IMR-90 (cell line): Measurements from ENCODE around the gene VDR. TPM values are rescaled to one million over a fixed set of nuclear protein-coding genes. Genes with fewer than 3 reads are reported as not detected.

Source experiments
- ATAC-seq: fragments of 200-7000 bp; cut with Tn5 transposase; 2 replicates; pipeline ENCODE4 v1.9.1; 2020; ENCODE audit warnings: low read depth, mild to moderate bottlenecking, moderate library complexity
- BruUV-seq: library from RNA; stranded (reverse); fragments of 400-500 nt; replicated peaks from 2 replicates; lab custom pipeline; 2021; lab: Mats Ljungman, UMichigan
- CTCF ChIA-PET: fragments of 300-600 bp; formaldehyde crosslinking; extraction: SDS; loops from one replicate; lab custom pipeline; 2021; ENCODE audit warnings: antibody characterized with exemption; lab: Yijun Ruan, JAX
- POLR2A ChIA-PET: fragments of 300-600 bp; sonication (Branson Sonifier 250); formaldehyde crosslinking; loops from one replicate; lab custom pipeline; 2022; ENCODE audit warnings: antibody characterized with exemption; ENCODE audit not compliant: unreplicated experiment; lab: Charles Lee
- DNase-seq: peaks from one replicate; pipeline ENCODE4 v3.0.0; 2013
- H2AFZ ChIP-seq: replicated peaks from 2 replicates; pipeline ENCODE3; 2013; ENCODE audit warnings: low read length, mild to moderate bottlenecking; ENCODE audit not compliant: poor library complexity
- H2AK5ac ChIP-seq: 2 replicates; pipeline ENCODE4 v1.6.1; 2013; ENCODE audit warnings: low read depth, low read length, inconsistent platforms
- H2AK9ac ChIP-seq: replicated peaks from 2 replicates; pipeline ENCODE3; 2013; ENCODE audit warnings: mild to moderate bottlenecking, low read depth, low read length, moderate library complexity; ENCODE audit not compliant: poor library complexity
- H2BK120ac ChIP-seq: 2 replicates; pipeline ENCODE4 v1.6.1; 2013; ENCODE audit warnings: low read depth, low read length, inconsistent platforms
- H2BK15ac ChIP-seq: 3 replicates; pipeline ENCODE4 v1.6.1; 2013; ENCODE audit warnings: low read depth, low read length, inconsistent platforms
- H2BK20ac ChIP-seq: 2 replicates; pipeline ENCODE4 v1.6.1; 2013; ENCODE audit warnings: low read depth, mild to moderate bottlenecking, inconsistent platforms, low read length, moderate library complexity
- H2BK5ac ChIP-seq: 2 replicates; pipeline ENCODE4 v1.6.1; 2013; ENCODE audit warnings: mild to moderate bottlenecking, low read depth, low read length, inconsistent platforms; ENCODE audit not compliant: poor library complexity, severe bottlenecking
- H3K14ac ChIP-seq: replicated peaks from 2 replicates; pipeline ENCODE4 v1.6.1; 2013; ENCODE audit warnings: low read depth, low read length, inconsistent platforms
- H3K18ac ChIP-seq: 2 replicates; pipeline ENCODE4 v1.6.1; 2013; ENCODE audit warnings: low read depth, low read length, control low read depth
- H3K23ac ChIP-seq: 2 replicates; pipeline ENCODE4 v1.6.1; 2013; ENCODE audit warnings: low read depth, low read length, inconsistent platforms
- H3K27ac ChIP-seq: 2 replicates; pipeline ENCODE4 v1.5.1; 2013; ENCODE audit warnings: mild to moderate bottlenecking, control low read depth, low read length; ENCODE audit not compliant: insufficient read depth
- H3K27me3 ChIP-seq: 2 replicates; pipeline ENCODE4 v1.6.1; 2013; ENCODE audit warnings: low read length; ENCODE audit not compliant: control insufficient read depth, insufficient read depth
- H3K36me3 ChIP-seq: 2 replicates; pipeline ENCODE4 v1.6.1; 2013; ENCODE audit warnings: low read length, mixed read lengths; ENCODE audit not compliant: control insufficient read depth, insufficient read depth
- H3K4ac ChIP-seq: 2 replicates; pipeline ENCODE4 v1.6.1; 2013; ENCODE audit warnings: low read depth, low read length, inconsistent platforms
- H3K4me1 ChIP-seq: 2 replicates; pipeline ENCODE4 v1.6.1; 2013; ENCODE audit warnings: low read length, mixed read lengths; ENCODE audit not compliant: control insufficient read depth, insufficient read depth
- H3K4me2 ChIP-seq: 2 replicates; pipeline ENCODE4 v1.6.1; 2013; ENCODE audit warnings: low read depth, mild to moderate bottlenecking, control low read depth, low read length, moderate library complexity
- H3K4me3 ChIP-seq: 2 replicates; pipeline ENCODE4 v1.5.1; 2013; ENCODE audit warnings: low read depth, mild to moderate bottlenecking, control low read depth, low read length, moderate library complexity; ENCODE audit not compliant: insufficient read depth
- H3K56ac ChIP-seq: 2 replicates; pipeline ENCODE4 v1.6.1; 2013; ENCODE audit warnings: low read length, inconsistent platforms; ENCODE audit not compliant: insufficient read depth; ENCODE audit errors: extremely low read depth
- H3K79me1 ChIP-seq, 2 experiments: 2 replicates each; pipeline ENCODE4 v1.6.1; 2013; ENCODE audit warnings: low read length in 2 of 2, inconsistent platforms in 1 of 2, low read depth in 1 of 2
- H3K9ac ChIP-seq: 2 replicates; pipeline ENCODE4 v1.6.1; 2013; ENCODE audit warnings: low read depth, low read length, control low read depth
- H3K9me1 ChIP-seq: 2 replicates; pipeline ENCODE4 v1.6.1; 2013; ENCODE audit warnings: low read length, inconsistent platforms; ENCODE audit not compliant: insufficient read depth
- H3K9me3 ChIP-seq: 2 replicates; pipeline ENCODE4 v1.6.1; 2013; ENCODE audit warnings: low read length; ENCODE audit not compliant: control insufficient read depth, insufficient read depth
- H4K20me1 ChIP-seq: 2 replicates; pipeline ENCODE4 v1.6.1; 2013; ENCODE audit warnings: low read length, inconsistent platforms; ENCODE audit not compliant: insufficient read depth
- H4K5ac ChIP-seq: 2 replicates; pipeline ENCODE4 v1.6.1; 2013; ENCODE audit warnings: mild to moderate bottlenecking, low read depth, low read length, control low read depth
- H4K8ac ChIP-seq, 2 experiments: 2 replicates each; pipeline ENCODE4 v1.6.1; 2013; ENCODE audit warnings: low read depth in 2 of 2, low read length in 2 of 2, control low read depth in 1 of 2, inconsistent platforms in 1 of 2
- H4K91ac ChIP-seq: 2 replicates; pipeline ENCODE4 v1.6.1; 2013; ENCODE audit warnings: low read depth, low read length, inconsistent platforms; ENCODE audit not compliant: insufficient read depth
- BHLHE40 ChIP-seq: fragments of 150-350 bp; IDR thresholded peaks from 2 replicates; pipeline ENCODE4 v1.6.1; 2016; ENCODE audit warnings: mild to moderate bottlenecking, low read depth, low read length
- CEBPB ChIP-seq: IDR thresholded peaks from 2 replicates; pipeline ENCODE4 v1.6.1; 2012; ENCODE audit warnings: low read depth, low read length, improper control_type of control experiment
- CHD1 ChIP-seq: IDR thresholded peaks from 2 replicates; pipeline ENCODE4 v1.6.1; 2012; ENCODE audit warnings: low read depth, low read length, improper control_type of control experiment
- FOS ChIP-seq: fragments of 150-350 bp; IDR thresholded peaks from 2 replicates; pipeline ENCODE4 v1.6.1; 2016; ENCODE audit warnings: low read depth, low read length
- MAFK ChIP-seq: IDR thresholded peaks from 2 replicates; pipeline ENCODE4 v1.6.1; 2012; ENCODE audit warnings: low read depth, low read length, improper control_type of control experiment
- MAZ ChIP-seq: IDR thresholded peaks from 2 replicates; pipeline ENCODE4 v1.6.1; 2012; ENCODE audit warnings: low read depth, mild to moderate bottlenecking, low read length, improper control_type of control experiment, moderate library complexity, borderline replicate concordance
- MXI1 ChIP-seq: IDR thresholded peaks from 2 replicates; pipeline ENCODE4 v1.6.1; 2012; ENCODE audit warnings: low read depth, mild to moderate bottlenecking, low read length, moderate library complexity, borderline replicate concordance
- NFE2L2 ChIP-seq: fragments of 150-350 bp; IDR thresholded peaks from 2 replicates; pipeline ENCODE4 v1.6.1; 2016; ENCODE audit warnings: low read depth, mild to moderate bottlenecking, low read length
- POLR2A ChIP-seq: IDR thresholded peaks from 2 replicates; pipeline ENCODE4 v1.6.1; 2012; ENCODE audit warnings: mild to moderate bottlenecking, low read depth, low read length
- RAD21 ChIP-seq: IDR thresholded peaks from 2 replicates; pipeline ENCODE4 v1.6.1; 2012; ENCODE audit warnings: low read length, improper control_type of control experiment
- RCOR1 ChIP-seq: IDR thresholded peaks from 2 replicates; pipeline ENCODE4 v1.6.1; 2012; ENCODE audit warnings: mild to moderate bottlenecking, low read length, improper control_type of control experiment; ENCODE audit not compliant: insufficient replicate concordance
- RFX5 ChIP-seq: IDR thresholded peaks from 2 replicates; pipeline ENCODE4 v1.8.0; 2012; ENCODE audit warnings: low read depth, mild to moderate bottlenecking, low read length, moderate library complexity
- SMC3 ChIP-seq: fragments of 150-350 bp; IDR thresholded peaks from 2 replicates; pipeline ENCODE4 v1.6.1; 2016; ENCODE audit warnings: low read depth, mild to moderate bottlenecking, antibody characterized with exemption, low read length, moderate library complexity
- WGBS, 2 experiments: methylation state at CpG; one replicate each; pipeline versions ENCODE4 v1.1.5 to v1.1.7; 2013; ENCODE audit warnings: missing lambda C conversion rate in 2 of 2; ENCODE audit not compliant: insufficient read length in 1 of 2; ENCODE audit errors: extremely low coverage in 2 of 2; 5-methylcytosine and 5-hydroxymethylcytosine counted together
- dilution Hi-C: fragments of 300-500 bp; cut with HindIII; formaldehyde crosslinking; loops from one replicate; pipeline ENCODE4 v1.14.3; 2018; ENCODE audit warnings: low sequenced_read_pairs; ENCODE audit not compliant: unreplicated experiment
- in situ Hi-C: fragments of 300-500 bp; cut with MboI; formaldehyde crosslinking; loops from 3 replicates; pipeline ENCODE4 v1.14.3; 2019; ENCODE audit warnings: low sequenced_read_pairs, inconsistent platforms, mixed read lengths
- intact Hi-C: fragments of 100-400 bp; cut with micrococcal nuclease; formaldehyde crosslinking; loops from 2 replicates; pipeline ENCODE4 v1.10.0; 2022
- polyA plus RNA-seq, 3 experiments: library from polyadenylated mRNA; depleted of rRNA; stranded (reverse); fragments of >200 nt; gene quantifications; 2 replicates each; pipeline ENCODE4 v1.2.3, GENCODE V29; 2012; ENCODE audit warnings: low replicate concordance in 1 of 3
- total RNA-seq: library from RNA; depleted of rRNA; stranded (reverse); fragments of >200 nt; gene quantifications from 2 replicates; pipeline ENCODE4 v1.2.3, GENCODE V29; 2012
- TF ChIP-seq, protein P1 (sequence below): fragments of 150-350 bp; IDR thresholded peaks from 2 replicates; pipeline ENCODE4 v1.6.1; 2016; ENCODE audit warnings: low read depth, mild to moderate bottlenecking, low read length, moderate library complexity, borderline replicate concordance
- TF ChIP-seq, protein P2 (sequence below): fragments of 150-350 bp; IDR thresholded peaks from 2 replicates; pipeline ENCODE4 v1.6.1; 2017; ENCODE audit warnings: mild to moderate bottlenecking, antibody characterized with exemption, low read length, low read depth
- TF ChIP-seq, protein P3 (sequence below): conservative IDR thresholded peaks from 2 replicates; pipeline ENCODE4 v1.5.1; 2012; ENCODE audit warnings: mild to moderate bottlenecking, low read depth, low read length, improper control_type of control experiment

VDR gene
- total and polyA plus RNA-seq, 2 of the 4 experiments (the other 2 are of a cell fraction), result 5.4 to 8.5 TPM

DNA sequence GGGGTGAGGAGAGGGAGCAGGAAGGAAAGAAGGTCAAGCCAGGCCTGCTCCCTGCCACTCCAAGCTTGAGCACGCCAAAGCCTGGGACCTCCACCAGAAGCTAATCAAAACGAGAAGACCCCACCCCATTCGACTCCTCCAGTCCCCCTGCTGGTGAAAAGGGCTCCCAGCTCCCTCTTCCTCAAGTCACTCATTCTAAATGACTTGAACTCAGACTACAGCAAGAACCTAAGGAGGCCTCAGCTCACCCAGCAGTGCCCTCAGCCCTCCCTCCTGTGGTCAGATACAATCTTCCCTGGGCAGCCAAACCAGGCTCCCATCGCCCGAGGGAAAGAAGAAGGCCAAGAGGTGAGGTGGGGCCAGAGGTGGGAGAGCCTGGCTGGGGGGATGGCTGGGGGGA lies 102.5 kb downstream of the VDR start:
- Histone ChIP-seq H2AK5ac (no peak overlapping the region), H3K36me3 (peaks cover 35% of the 10 kb centered on the region), H2BK5ac (no peak overlapping the region), H4K91ac (no peak overlapping the region), H3K27ac (no peak overlapping the region), H3K56ac (no peak overlapping the region), H4K8ac (no peak overlapping the region), H3K9me1 (peaks cover 23% of the 10 kb centered on the region), H3K18ac (no peak overlapping the region), H2BK20ac (no peak overlapping the region), H3K4me3 (no peak overlapping the region), H3K9me3 (no peaks in the 10 kb centered on the region), H3K79me1 (peaks cover 22 to 89% of the 10 kb centered on the region in 2 experiments), H3K4me1 (peaks cover 38% of the 10 kb centered on the region), H2BK120ac (no peak overlapping the region), H3K9ac (no peak overlapping the region), H2AFZ (no peak overlapping the region), H2BK15ac (no peak overlapping the region), H3K4me2 (no peak overlapping the region), H2AK9ac (no peak overlapping the region), H3K23ac (no peak overlapping the region), H4K20me1 (peaks cover 94% of the 10 kb centered on the region), H3K27me3 (no peaks in the 10 kb centered on the region), H3K14ac (no peak overlapping the region), H4K5ac (no peak overlapping the region), H3K4ac (no peak overlapping the region)
- BruUV-seq, result no TSS peak
- DNase-seq, result no peak
- dilution Hi-C loops, result no loop called here
- no peak for TF ChIP-seq FOS
- TF ChIP-seq, protein P1, sequence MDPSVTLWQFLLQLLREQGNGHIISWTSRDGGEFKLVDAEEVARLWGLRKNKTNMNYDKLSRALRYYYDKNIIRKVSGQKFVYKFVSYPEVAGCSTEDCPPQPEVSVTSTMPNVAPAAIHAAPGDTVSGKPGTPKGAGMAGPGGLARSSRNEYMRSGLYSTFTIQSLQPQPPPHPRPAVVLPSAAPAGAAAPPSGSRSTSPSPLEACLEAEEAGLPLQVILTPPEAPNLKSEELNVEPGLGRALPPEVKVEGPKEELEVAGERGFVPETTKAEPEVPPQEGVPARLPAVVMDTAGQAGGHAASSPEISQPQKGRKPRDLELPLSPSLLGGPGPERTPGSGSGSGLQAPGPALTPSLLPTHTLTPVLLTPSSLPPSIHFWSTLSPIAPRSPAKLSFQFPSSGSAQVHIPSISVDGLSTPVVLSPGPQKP, result no peak
- no peak for TF ChIP-seq RFX5
- TF ChIP-seq MXI1, result no peak
- TF ChIP-seq, protein P2, sequence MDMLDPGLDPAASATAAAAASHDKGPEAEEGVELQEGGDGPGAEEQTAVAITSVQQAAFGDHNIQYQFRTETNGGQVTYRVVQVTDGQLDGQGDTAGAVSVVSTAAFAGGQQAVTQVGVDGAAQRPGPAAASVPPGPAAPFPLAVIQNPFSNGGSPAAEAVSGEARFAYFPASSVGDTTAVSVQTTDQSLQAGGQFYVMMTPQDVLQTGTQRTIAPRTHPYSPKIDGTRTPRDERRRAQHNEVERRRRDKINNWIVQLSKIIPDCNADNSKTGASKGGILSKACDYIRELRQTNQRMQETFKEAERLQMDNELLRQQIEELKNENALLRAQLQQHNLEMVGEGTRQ, result no peak
- TF ChIP-seq RCOR1, result no peak
- no peak for TF ChIP-seq RAD21
- TF ChIP-seq MAFK, result no peak
- TF ChIP-seq NFE2L2, result no peak
- no peak for TF ChIP-seq CHD1
- no peak for TF ChIP-seq CEBPB
- TF ChIP-seq SMC3, result 0 out of 2 replicates have a peak, but pooled peaks have one; percentile 2
- TF ChIP-seq MAZ, result no peak
- no peak for TF ChIP-seq BHLHE40
- TF ChIP-seq POLR2A, result no peak
- TF ChIP-seq, protein P3, sequence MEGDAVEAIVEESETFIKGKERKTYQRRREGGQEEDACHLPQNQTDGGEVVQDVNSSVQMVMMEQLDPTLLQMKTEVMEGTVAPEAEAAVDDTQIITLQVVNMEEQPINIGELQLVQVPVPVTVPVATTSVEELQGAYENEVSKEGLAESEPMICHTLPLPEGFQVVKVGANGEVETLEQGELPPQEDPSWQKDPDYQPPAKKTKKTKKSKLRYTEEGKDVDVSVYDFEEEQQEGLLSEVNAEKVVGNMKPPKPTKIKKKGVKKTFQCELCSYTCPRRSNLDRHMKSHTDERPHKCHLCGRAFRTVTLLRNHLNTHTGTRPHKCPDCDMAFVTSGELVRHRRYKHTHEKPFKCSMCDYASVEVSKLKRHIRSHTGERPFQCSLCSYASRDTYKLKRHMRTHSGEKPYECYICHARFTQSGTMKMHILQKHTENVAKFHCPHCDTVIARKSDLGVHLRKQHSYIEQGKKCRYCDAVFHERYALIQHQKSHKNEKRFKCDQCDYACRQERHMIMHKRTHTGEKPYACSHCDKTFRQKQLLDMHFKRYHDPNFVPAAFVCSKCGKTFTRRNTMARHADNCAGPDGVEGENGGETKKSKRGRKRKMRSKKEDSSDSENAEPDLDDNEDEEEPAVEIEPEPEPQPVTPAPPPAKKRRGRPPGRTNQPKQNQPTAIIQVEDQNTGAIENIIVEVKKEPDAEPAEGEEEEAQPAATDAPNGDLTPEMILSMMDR, result 0 out of 2 replicates have a peak, but pooled peaks have one; percentile 27
- intact Hi-C loops, result no loop called here
- POLR2A ChIA-PET, result no interaction called here
- WGBS, 2 experiments, result 40% methylated on average over 2 of the region's 5 CpGs; no CpG with 5 or more reads in 1 of the 2 experiments
- CTCF ChIA-PET, result interaction anchor here (1.7 kb wide), 1 partner anchor 36 kb away, joined by 4 read pairs; no protein-coding TSS in a partner anchor
- in situ Hi-C loops, result no loop called here
- ATAC-seq, result no peak
